ENCODE results near the gene AURKB. TPM values are rescaled to one million over a fixed set of nuclear protein-coding genes. Genes with fewer than 3 reads are reported as not detected.

AURKB gene
- total and polyA plus RNA-seq, 2 of the 4 experiments (the other 2 are of a cell fraction), result 45.9 to 62.0 TPM

- no peak overlapping the region for H2BK20ac ChIP-seq (ENCODE audit: low read depth, low read length)
- H3K18ac ChIP-seq (ENCODE audit: low read depth, low read length), result peak overlapping the region; percentile 12
- BruUV-seq (replicated peaks), result no TSS peak
- peak overlapping the region; percentile 95 for H3K23ac ChIP-seq (ENCODE audit: low read depth, low read length)
- WGBS, 2 experiments (ENCODE audit: extremely low coverage in 2 of 2, insufficient read length in 1 of 2), result 5% methylated on average over 23 of the region's 40 CpGs; no CpG with 5 or more reads in 1 of the 2 experiments
- peak; percentile 28 for ATAC-seq (ENCODE audit: low read depth)
- H4K20me1 ChIP-seq (ENCODE audit: insufficient read depth, low read length), result peaks cover 19% of the 10 kb centered on the region
- H3K9me1 ChIP-seq (ENCODE audit: insufficient read depth, low read length), result peaks cover 12% of the 10 kb centered on the region
- peak overlapping the region; percentile 65 for H3K9ac ChIP-seq (ENCODE audit: low read depth, low read length)
- H2AFZ ChIP-seq (replicated peaks; ENCODE audit: low read length, poor library complexity), result peak overlapping the region; percentile 94
- H2AK5ac ChIP-seq (ENCODE audit: low read depth, low read length), result peak overlapping the region; percentile 55
- H3K27ac ChIP-seq (ENCODE audit: insufficient read depth, low read length), result peak overlapping the region; percentile 85
- H2BK120ac ChIP-seq (ENCODE audit: low read depth, low read length), result peak overlapping the region; percentile 18; the same call in 1 of the 2 replicates
- H3K14ac ChIP-seq (replicated peaks; ENCODE audit: low read depth, low read length), result peak overlapping the region; percentile 28
- peak overlapping the region; percentile 32 to 60; a peak in 3 of 4 replicates for H4K8ac ChIP-seq (ENCODE audit: low read depth in 2 of 2, low read length in 2 of 2)
- H2BK15ac ChIP-seq (ENCODE audit: low read depth, low read length), result no peak overlapping the region
- intact Hi-C loops (cut with micrococcal nuclease), result loop anchor here (1.0 to 5.0 kb wide), 6 partner anchors 26 to 160 kb away; partner anchors contain the start of gene CTC1
- H3K9me3 ChIP-seq (ENCODE audit: control insufficient read depth, insufficient read depth, low read length), result no peaks in the 10 kb centered on the region
- H3K4me1 ChIP-seq (ENCODE audit: control insufficient read depth, insufficient read depth, low read length), result peaks cover 6% of the 10 kb centered on the region
- no peaks in the 10 kb centered on the region for H3K27me3 ChIP-seq (ENCODE audit: control insufficient read depth, insufficient read depth, low read length)
- peaks cover 0 to 3% of the 10 kb centered on the region in 2 experiments; a peak in 1 of 4 replicates for H3K79me1 ChIP-seq (ENCODE audit: low read depth in 1 of 2, low read length in 2 of 2)
- H3K56ac ChIP-seq (ENCODE audit: extremely low read depth, insufficient read depth, low read length), result peak overlapping the region; percentile 68
- peak overlapping the region; percentile 88 for H3K4me2 ChIP-seq (ENCODE audit: low read depth, low read length)
- H3K4ac ChIP-seq (ENCODE audit: low read depth, low read length), result peak overlapping the region; percentile 72
- in situ Hi-C loops (cut with MboI; ENCODE audit: low sequenced_read_pairs), result loop anchor here (5.0 kb wide), 1 partner anchor 100 kb away; the partner anchor contains the start of gene HES7
- peak; percentile 89 for DNase-seq
- peak overlapping the region; percentile 86 for H2AK9ac ChIP-seq (replicated peaks; ENCODE audit: low read depth, low read length, poor library complexity)
- dilution Hi-C loops (cut with HindIII; ENCODE audit: low sequenced_read_pairs, unreplicated experiment), result no loop called here
- H3K36me3 ChIP-seq (ENCODE audit: control insufficient read depth, insufficient read depth, low read length), result no peaks in the 10 kb centered on the region
- peak overlapping the region; percentile 76 for H2BK5ac ChIP-seq (ENCODE audit: low read depth, low read length, poor library complexity, severe bottlenecking)
- POLR2A ChIA-PET (ENCODE audit: unreplicated experiment), result interaction anchor here (0.8 to 1.2 kb wide), 3 partner anchors 12 to 49 kb away, joined by 3 to 4 read pairs (median 3); partner anchors contain the start of gene AURKB
- CTCF ChIA-PET, result interaction anchor here (0.6 to 1.4 kb wide), 4 partner anchors 25 to 97 kb away, joined by 3 to 4 read pairs (median 3); no protein-coding TSS in a partner anchor
- H4K91ac ChIP-seq (ENCODE audit: insufficient read depth, low read depth, low read length), result peak overlapping the region; percentile 52; the same call in 1 of the 2 replicates
- H3K4me3 ChIP-seq (ENCODE audit: insufficient read depth, low read depth, low read length), result peak overlapping the region; percentile 62
- peak overlapping the region; percentile 49 for H4K5ac ChIP-seq (ENCODE audit: low read depth, low read length)
- TF ChIP-seq CTCF (conservative IDR thresholded peaks at IDR 0.05; ENCODE audit: low read depth, low read length), result no peak
- no peak for TF ChIP-seq NFE2L2 (IDR thresholded peaks at IDR 0.05; ENCODE audit: low read depth, low read length)
- no peak for TF ChIP-seq ELK1 (IDR thresholded peaks at IDR 0.05; ENCODE audit: borderline replicate concordance, low read depth, low read length)
- no peak; the same call in 1 of the 2 replicates for TF ChIP-seq CHD1 (IDR thresholded peaks at IDR 0.05; ENCODE audit: low read depth, low read length)
- TF ChIP-seq FOS (IDR thresholded peaks at IDR 0.05; ENCODE audit: low read depth, low read length), result peak; percentile 95
- TF ChIP-seq POLR2A (IDR thresholded peaks at IDR 0.05; ENCODE audit: low read depth, low read length), result no peak
- TF ChIP-seq MXI1 (IDR thresholded peaks at IDR 0.05; ENCODE audit: borderline replicate concordance, low read depth, low read length), result no peak
- TF ChIP-seq RAD21 (IDR thresholded peaks at IDR 0.05; ENCODE audit: low read length), result no peak
- TF ChIP-seq CEBPB (IDR thresholded peaks at IDR 0.05; ENCODE audit: low read depth, low read length), result 0 out of 2 replicates have a peak, but pooled peaks have one; percentile 23
- TF ChIP-seq USF2 (IDR thresholded peaks at IDR 0.05; ENCODE audit: low read depth, low read length), result peak; percentile 8; the same call in 1 of the 2 replicates
- no peak for TF ChIP-seq RFX5 (IDR thresholded peaks at IDR 0.05; ENCODE audit: low read depth, low read length)
- peak; percentile 44; the same call in 1 of the 2 replicates for TF ChIP-seq MAZ (IDR thresholded peaks at IDR 0.05; ENCODE audit: borderline replicate concordance, low read depth, low read length)
- TF ChIP-seq SMC3 (IDR thresholded peaks at IDR 0.05; ENCODE audit: low read depth, low read length), result no peak
Measured at GRCh38 chr17:8221663-8222379, 11.4 kb upstream of the AURKB start.
